ENCODE results near the gene LCP2.

LCP2 gene

DNA sequence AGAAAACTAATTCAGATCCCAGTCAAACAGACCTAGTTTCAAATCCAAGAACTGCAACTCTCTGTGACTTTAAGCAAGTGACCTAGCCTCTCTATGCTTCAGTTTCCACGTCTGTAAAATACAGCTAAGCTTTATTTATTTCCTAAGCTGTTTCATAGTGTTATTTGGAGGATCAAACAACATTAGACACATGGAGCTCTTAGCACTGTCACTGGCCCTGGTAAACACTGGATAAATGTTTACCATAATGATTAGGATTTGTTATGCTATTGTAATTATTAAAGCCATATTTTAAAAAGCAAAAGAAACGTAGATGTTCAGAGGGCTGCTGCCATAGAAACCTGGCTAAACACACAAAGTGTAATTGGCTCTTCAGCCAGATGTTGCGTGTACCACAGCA is 91.4 kb downstream of the LCP2 start:
- no peak for DNase-seq

DNA sequence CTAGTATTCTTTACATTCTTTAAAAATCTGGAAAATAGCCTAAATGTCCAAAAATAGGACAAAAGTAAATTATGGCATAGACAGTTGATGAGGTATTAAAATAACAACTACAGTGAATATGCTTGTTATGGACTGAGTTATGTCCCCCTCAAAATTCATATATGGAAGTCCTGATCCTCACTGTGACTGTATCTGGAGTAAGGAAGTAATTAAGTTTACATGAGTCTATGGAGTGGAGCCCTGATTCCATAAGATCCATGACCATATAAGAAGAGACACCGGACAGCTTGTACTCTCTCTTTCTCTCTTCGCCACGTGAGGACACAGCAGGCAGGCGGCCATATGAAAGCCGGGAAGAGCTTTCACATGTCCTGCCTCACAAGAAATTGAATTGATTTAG is 93.4 kb downstream of the LCP2 start:
- no peak for DNase-seq

DNA sequence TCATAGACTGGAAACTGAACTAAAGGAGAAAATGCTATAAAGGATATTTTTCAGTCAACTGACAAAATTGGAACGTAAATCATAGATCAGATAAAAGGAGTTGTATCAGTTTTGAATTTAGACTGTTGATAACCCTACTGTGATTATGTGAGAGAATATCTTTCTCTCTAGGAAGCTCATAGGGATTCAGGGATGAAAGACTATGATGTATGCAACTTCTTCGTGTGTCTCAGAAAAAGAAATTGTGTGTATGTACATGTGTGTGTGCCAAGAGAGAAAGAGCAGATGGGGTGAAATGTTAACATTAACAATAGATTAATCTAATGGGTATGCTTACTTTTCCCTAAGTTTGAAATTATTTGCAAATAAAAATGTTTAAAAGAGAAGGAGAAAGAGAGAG is 95.5 kb downstream of the LCP2 start:
- DNase-seq = no peak

DNA sequence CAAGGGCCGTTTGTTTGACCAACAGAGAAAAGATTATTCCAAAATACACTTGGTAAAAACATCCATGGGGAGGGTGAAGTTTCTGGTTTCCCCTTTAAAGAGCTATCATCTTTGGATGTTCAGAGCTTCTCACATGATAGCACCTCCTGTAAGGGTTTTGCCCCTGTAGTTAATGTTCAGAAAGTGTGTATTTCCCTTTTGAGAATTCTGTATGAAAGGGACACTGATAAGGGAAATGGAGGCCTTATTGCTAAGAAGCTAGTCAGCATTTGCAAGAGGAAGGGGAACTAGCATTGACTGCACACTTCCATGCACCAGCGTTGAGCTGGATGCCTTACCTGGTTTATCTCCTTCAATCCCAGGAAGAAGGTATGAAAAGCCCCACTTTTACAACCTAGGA is 96.3 kb downstream of the LCP2 start:
- DNase-seq = no peak

DNA sequence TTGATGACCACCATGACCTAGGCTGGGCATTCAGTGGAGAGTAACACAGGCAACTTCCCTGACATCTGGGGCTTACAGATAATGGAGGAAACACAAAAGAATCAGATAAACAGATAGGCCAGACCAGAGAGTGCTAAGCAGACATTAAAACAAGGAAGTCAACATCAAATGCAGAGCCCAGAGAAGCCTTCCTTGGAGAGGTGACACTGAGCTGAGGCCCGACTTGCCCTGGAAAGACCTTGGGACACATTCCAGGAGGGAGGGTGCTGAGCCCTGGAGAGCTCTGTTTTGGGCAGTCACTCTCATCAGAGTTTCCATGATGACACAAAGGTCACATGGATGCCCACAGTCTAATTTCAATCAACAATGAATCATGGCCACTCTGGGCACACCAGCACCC is 96.7 kb downstream of the LCP2 start:
- no peak for DNase-seq
